NCI-H128 (cell line): Measurements from ENCODE around the gene CGB5.
"Not testable (repeated sequence)": the region's sequence is repeated elsewhere in the genome, so short reads cannot be mapped to it uniquely, and the experiment has no call there.

Experiments used
- DNase-seq: peaks from one replicate; lab custom pipeline; 2025; ENCODE audit not compliant: unreplicated experiment; lab: John Stamatoyannopoulos, UW

CGB5 gene

GRCh38 chr19:49020931-49021895 lies 22.4 kb upstream of the CGB5 start:
- no peak for DNase-seq

GRCh38 chr19:49022116-49022515 lies 21.5 kb upstream of the CGB5 start:
- no peak for DNase-seq

GRCh38 chr19:49024233-49024632 lies 19.4 kb upstream of the CGB5 start, which contains the start of gene CGB3:
Gene CGB3, minus strand, starts transcription at chr19:49024333. Its CDS starts 362 bp downstream, at chr19:49023971.
- not testable (repeated sequence) for DNase-seq

GRCh38 chr19:49025088-49025487 lies 18.6 kb upstream of the CGB5 start:
- DNase-seq = not testable (repeated sequence)

GRCh38 chr19:49025599-49025998 lies 18.0 kb upstream of the CGB5 start:
- not testable (repeated sequence) for DNase-seq

GRCh38 chr19:49028686-49029085 lies 15.0 kb upstream of the CGB5 start:
- not testable (repeated sequence) for DNase-seq

- DNase-seq = not testable (repeated sequence)
These were observed 13.9 kb upstream of the CGB5 start for GRCh38 chr19:49029749-49030148.

- not testable (repeated sequence) for DNase-seq
These were observed 13.3 kb upstream of the CGB5 start for GRCh38 chr19:49030323-49030722.

GRCh38 chr19:49031642-49032301 lies 11.9 kb upstream of the CGB5 start, which contains the start of gene CGB2:
Gene CGB2, plus strand, starts transcription at chr19:49031890. Its CDS starts 206 bp downstream, at chr19:49032096.
- not testable (repeated sequence) for DNase-seq

- DNase-seq = not testable (repeated sequence)
These were observed 6.8 kb upstream of the CGB5 start, which contains the start of gene CGB1 for GRCh38 chr19:49036815-49037214. Gene CGB1, minus strand, starts transcription at chr19:49036895. Its CDS starts 184 bp downstream, at chr19:49036711.

GRCh38 chr19:49038111-49038510 lies 5.5 kb upstream of the CGB5 start:
- not testable (repeated sequence) for DNase-seq

- not testable (repeated sequence) for DNase-seq
These were observed 4.9 kb upstream of the CGB5 start for GRCh38 chr19:49038557-49039276.

GRCh38 chr19:49039736-49040135 lies 3.9 kb upstream of the CGB5 start:
- not testable (repeated sequence) for DNase-seq

- no peak for DNase-seq
These were observed 1.5 kb upstream of the CGB5 start for GRCh38 chr19:49042177-49042576.

- not testable (repeated sequence) for DNase-seq
These were observed 982 bp upstream of the CGB5 start for GRCh38 chr19:49042666-49043065.

- not testable (repeated sequence) for DNase-seq
These were observed 5.4 kb downstream of the CGB5 start, which contains the start of gene CGB8 for GRCh38 chr19:49049011-49049410. Gene CGB8, minus strand, starts transcription at chr19:49049111. Its CDS starts 372 bp downstream, at chr19:49048739.

GRCh38 chr19:49049834-49050233 lies 6.2 kb downstream of the CGB5 start:
- DNase-seq = not testable (repeated sequence)

GRCh38 chr19:49050376-49051033 lies 6.9 kb downstream of the CGB5 start:
- DNase-seq = not testable (repeated sequence)

GRCh38 chr19:49056101-49056901 lies 12.7 kb downstream of the CGB5 start:
- DNase-seq = no peak
